Suppressor macrophage treated with lipopolysaccharide for 1 hour (primary cell): ENCODE data around the gene NUDT3.
"Not testable (repeated sequence)": the region's sequence is repeated elsewhere in the genome, so short reads cannot be mapped to it uniquely, and the experiment has no call there.

Source experiments
- DNase-seq, 3 donors: peaks; one replicate each; pipeline ENCODE4 v3.0.0-alpha.2; 2020 to 2022

The NUDT3 gene

DNA sequence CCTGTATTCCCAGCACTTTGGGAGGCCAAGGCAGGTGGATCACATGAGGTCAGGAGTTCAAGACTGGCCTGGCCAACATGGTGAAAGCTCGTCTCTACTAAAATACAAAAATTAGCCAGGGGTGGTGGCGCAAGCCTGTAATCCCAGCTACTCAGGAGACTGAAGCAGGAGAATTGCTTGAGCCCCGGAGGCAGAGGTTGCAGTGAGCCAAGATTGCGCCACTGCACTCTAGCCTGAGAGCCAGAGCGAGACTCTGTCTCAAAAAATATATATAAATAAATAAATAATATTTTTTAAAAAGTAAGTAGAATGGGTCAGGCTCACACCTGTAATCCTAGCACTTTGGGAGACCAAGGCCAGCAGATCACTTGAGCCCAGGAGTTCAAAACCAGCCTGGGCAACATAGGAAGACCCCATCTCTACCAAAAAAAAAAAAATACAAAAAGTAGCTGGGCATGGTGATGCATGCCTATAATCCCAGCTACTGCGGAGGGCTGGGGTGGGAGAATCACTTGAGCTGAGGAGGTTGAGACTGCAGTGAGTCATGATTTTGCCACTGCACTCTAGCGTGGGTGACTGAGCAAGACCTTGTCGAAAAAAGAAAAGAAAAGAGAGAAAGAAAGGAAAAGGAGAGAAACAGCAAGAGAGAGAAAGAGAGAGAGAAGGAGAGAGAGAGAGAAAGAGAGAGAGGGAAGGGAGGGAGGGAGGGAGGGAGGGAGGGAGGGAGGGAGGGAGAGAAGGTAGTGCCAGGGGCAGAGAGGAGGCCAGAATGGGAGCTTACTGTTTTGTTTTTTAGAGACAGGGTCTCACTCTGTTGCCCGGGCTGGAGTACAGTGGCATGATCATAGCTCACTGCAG lies 26.5 kb downstream of the NUDT3 start:
- peak; percentile 76 to 82 (median 77) for DNase-seq

DNA sequence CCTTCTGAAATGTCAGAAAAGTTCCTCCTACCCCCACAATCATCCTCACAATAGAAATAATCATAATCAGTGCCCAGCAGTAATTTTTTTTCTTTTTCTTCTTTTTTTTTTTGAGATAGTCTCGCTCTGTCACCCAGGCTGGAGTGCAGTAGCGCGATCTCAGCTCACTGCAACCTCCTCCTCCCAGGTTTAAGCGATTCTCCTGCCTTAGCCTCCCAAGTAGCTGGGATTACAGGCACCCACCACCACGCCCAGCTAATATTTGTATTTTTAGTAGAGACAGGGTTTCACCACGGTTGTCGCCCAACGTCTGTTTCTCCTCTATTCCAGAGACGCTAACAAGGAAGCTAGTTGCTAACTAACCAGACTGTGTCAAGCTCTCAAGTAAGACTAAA lies 28.8 kb downstream of the NUDT3 start:
- not testable (repeated sequence) for DNase-seq

DNA sequence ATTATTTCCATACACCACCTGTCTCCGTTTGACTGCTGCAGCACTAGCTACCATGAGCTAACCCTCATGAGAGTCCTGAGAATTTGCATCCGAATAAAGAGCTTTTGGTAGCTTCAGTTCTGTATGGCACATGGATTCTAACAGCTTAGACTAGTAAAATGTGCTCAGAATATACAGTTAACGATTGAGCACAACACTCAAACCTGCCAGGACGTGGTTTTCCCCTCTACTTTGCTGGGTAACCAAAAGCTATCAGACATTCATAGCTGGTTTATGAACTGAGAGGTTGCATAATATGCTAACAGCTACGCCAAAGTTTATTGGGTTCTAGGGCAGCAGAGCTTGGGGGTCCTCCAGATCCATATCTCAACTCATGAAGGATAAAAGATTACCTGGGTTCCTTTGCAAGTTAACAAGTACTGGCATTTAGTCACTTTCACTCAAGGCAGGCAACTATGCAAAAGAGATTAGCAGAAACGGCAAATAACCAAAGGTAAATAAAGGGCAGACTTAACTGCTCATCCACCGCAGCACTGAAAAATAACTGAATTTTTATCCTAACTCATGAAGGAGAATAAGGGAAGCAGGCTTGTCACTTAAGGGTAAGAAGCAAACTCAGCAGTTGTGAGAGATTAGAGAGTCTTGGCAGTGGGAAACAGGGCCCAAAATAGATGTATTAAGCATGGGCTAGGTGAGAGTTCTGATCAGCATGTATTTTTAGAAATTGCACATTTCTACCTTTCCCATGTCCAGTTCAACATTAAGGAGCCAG lies 29.4 kb downstream of the NUDT3 start:
- DNase-seq: no peak

DNA sequence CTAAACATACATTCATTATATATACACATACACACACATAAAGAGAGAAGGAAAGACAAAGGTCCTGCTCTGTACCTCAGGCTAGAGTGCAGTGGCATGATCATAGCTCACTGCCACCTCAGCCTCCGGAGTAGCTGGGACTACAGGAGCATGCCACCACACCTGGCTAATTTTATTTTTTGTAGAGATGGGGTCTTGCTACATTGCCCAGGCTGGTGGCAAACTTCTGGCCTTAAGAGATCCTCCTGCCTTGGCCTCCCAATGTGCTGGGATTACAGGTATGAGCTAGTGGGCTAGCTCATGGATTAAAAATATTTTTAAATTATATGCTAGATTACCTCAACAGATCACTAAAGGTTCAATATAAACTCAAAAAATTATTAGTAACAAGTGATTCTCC lies 30.3 kb downstream of the NUDT3 start:
- DNase-seq: no peak

DNA sequence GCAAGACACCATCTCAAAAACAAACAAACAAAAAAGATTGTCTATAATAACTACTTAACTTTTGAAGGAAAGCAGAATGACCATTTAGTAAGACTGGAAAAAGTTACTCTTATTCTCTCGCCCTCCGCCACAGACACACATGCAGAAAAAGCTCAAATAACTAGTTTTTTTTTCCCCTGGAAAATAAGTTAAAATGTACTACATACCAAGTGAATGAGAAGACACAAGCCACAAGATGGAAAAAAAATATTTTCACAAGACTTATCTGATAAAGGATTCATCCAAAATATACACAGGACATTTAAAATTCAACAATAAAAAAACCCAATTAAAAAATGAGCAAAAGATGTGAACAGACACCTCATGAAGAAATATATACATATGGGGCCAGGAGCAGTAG lies 31.9 kb downstream of the NUDT3 start:
- no peak for DNase-seq

DNA sequence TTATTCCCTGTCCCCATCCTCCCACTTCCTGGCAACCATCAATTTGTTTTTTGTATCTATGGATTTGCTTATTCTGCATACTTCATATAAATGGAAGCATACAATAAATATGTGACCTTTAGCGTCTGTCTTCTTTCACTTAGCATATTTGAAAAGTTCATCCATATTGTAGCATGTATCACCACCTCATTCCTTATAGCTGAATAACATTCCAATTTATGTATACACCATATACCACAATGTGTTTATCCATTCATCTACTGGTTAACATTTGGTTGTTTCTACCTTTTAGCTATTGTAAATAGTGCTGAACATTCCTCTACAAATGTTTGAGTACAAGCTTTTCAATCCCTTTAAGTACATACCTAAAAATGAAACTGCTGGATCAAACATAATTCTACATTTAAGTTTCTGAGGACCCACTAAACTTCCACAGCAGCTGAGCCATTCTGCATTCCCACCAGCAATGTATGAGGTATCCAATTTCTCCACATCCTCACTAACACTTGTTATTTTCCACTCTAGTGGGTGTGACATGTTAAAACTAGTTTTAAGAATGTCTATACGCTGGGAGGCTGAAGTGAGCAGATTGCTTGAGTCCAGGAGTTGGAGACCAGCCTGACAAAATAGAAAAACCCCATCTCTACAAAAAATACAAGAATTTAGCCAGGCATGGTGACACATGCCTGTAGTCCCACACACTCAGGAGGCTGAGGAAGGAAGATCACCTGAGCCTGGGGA lies 32.9 kb downstream of the NUDT3 start:
- DNase-seq: no peak

DNA sequence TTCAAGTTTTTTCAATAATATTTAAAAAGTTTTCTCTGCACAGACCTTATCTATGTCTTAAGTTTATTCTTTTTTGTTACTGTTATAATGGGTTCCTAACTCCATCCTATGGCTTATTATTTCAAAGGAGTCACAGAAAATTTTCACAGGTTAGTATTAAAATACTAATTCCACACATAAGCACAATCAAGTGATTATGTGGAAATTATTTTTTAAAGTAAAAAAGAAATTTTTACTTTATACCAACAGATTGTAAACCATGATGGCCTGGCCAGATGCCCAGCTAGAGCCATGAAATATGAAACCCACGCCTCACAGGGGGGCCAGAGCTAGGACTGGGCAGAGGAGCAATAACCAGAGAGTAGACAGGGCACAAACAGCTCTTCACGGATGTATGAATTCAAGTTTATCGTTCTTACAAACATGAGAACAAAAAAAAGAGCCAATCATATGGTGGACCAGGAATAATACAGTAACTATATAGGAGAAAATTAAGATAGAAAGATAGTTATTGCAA lies 34.0 kb downstream of the NUDT3 start:
- DNase-seq: no peak

DNA sequence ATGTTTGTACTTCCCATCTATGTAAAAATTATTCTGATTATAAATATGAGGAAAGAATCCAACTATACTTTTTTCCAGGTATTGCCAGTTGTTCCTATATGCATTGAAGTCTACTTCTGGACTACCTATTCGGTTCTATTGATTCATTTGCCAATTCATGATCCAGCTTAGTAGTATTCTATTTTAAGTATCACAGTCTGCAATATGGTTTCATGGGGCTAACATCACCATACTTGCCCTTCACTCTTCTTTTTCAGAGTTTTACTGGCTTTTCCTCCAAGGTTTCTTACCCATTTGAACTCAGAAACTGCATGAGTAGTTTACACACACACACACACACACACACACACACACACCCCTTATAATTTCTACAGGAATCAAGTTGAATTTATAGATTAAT lies 34.5 kb downstream of the NUDT3 start:
- no peak for DNase-seq

DNA sequence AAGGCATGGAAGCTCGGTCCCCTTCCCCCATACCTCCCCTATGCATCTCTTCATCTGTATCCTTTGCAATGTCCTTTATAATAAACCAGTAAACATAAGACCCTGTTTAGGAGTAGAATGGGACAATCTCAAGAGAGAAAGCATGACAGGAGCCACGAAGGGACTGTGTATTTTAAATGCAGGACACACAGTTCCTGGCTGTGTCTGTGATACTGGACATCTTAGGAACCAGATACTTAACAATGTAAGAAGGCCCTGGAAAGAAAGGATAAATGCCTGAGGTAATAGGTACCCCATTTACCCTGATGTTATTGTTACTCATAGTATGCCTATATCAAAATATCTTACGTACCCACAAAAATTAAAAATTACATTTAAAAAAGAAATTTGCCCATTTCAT lies 36.6 kb downstream of the NUDT3 start:
- DNase-seq: no peak

DNA sequence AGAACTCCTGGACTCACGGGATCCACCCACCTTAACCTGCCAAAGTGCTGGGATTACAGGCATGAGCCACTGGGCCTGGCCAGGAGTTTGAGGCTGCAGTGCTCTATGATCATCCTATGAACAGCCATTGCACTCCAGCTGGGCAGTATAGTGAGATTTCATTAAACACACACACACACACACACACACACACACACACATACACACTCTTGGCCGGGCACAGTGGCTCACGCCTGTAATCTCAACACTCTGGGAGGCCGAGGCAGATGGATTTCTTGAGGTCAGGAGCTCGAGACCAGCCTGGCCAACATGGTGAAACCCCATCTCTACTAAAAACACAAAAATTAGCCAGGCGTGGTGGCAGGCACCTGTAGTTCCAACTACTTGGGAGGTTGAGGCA lies 38.2 kb downstream of the NUDT3 start:
- DNase-seq: not testable (repeated sequence)

DNA sequence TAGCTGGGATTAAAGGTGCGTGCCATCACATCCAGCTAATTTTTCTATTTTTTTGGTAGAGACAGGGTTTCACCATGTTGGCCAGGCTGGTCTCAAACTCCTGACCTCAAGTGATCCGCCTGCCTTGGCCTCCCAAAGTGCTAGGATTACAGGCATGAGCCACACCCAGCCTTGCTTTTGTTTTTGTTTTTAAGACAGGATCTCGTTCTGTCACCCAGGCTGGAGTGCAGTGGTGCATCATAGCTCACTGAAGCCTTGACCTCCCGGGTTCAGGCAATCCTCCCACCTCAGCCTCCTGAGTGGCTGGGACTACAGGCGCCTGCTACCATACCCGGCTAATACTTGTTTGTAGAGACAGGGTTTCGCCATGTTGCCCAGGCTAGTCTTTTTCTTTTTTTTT lies 38.9 kb downstream of the NUDT3 start:
- not testable (repeated sequence) for DNase-seq

DNA sequence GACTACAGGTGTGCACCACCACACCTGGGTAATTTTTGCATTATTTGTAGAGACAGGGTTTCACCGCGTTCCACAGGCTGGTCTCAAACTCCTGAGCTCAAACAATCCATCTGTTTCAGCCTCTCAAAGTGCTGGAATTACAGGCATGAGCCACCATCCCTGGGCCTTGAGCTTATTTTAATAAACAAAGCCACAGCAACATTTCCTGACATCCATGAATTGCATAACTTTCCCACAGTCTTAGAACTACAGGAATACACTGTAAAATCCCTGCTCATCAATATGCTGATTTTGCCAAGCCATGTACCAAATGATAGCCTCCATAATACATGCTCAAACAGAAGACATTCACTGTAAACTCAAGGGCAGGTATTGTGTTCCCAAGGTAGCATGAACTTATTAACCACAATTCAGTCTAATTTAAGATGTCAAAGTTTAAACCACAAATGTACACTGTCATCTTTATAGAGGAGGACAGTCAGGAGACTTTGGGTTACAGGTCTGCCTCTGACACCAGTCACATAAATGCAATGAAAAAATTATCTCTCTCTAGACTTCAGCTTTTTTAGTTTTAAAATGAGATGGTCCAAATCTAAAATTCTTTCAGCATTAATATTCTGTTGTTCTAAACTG lies 40.0 kb downstream of the NUDT3 start:
- DNase-seq: no peak

DNA sequence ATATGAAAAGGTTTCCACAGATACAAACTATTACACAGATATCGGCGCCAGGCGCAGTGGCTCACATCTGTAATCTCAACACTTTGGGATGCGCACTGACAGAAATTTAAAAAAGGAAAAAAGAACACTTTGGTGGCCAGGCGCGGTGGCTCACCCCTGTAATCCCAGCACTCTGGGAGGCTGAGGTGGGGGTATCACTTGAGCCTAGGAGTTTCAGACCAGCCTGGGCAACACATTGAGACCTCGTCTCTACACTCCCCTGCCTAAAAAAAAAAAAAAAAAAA lies 41.6 kb downstream of the NUDT3 start:
- DNase-seq: no peak

DNA sequence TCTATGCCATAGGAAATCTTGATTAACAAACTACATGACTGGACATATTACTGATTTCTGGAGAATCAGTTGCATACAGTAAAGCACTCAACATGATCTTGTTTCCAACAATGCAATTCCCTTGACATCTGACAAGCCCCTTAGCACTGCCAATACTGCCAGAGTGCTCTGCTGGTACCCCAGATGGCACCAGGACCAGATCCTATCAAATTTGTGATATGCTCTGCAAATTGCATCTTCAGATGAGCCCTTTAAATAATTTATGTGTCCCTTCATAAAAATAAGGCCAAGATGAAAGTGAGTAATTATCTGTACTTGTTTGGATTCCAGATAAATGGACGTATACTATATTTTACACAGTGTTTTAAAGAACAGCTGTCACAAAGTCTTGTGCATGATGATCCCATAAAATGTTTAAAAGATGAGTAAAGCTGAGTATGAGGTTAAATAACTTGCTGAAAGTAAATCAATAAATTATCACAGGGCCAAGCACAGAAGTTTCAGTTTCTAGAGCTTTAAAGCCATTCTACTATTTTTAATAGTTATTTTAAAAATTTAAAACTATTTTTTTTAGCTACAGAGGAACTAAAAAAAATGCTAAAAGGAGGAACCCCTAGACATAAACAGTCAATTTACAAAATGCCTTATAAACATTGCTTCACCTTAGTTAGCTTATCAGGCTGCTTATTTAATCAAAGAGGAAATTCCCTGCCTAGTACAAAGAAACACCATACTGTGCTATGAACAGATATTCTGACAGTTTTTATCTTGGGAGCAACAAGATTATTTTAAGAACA lies 42.1 kb downstream of the NUDT3 start:
- DNase-seq: peak in 2 of 3 donors; percentile 57 to 61

DNA sequence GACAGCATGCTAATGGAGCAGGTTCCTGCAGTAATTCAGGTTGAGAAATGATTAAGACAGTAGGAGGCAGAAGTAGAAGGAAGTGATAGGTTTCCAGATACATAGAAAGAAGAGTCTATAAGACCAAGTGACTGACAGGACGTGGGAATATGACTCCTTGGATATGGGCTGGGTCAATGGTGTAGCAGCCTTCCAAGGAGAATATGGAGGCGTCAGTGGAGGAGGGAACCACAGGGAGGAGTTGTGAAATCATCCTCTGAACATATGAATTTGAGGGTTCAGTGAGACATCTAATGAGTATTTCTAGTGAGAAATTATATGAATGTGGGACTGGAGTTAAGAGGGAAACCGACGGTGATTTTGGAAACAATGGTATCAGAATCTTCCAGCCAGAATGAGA lies 43.3 kb downstream of the NUDT3 start:
- DNase-seq: peak; percentile 40 to 52 (median 44)

DNA sequence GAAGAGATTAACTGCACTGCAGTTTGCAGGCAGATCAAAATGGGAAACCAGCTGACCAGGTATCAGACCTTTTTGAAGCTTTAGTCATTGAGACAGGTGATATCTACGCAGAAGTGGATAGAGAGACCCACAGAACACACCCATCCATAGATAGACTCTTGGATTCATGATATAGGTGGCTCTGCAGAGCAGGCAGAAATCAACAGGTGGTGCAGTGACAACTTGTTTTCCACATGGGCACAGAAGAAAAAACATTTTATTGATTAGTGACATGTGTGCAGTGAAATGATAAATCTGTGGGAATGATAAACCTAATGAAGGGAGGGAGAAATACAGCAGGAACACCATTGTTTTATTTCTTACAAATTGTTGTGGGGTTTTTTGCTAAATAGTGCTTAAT lies 45.2 kb downstream of the NUDT3 start:
- no peak for DNase-seq

DNA sequence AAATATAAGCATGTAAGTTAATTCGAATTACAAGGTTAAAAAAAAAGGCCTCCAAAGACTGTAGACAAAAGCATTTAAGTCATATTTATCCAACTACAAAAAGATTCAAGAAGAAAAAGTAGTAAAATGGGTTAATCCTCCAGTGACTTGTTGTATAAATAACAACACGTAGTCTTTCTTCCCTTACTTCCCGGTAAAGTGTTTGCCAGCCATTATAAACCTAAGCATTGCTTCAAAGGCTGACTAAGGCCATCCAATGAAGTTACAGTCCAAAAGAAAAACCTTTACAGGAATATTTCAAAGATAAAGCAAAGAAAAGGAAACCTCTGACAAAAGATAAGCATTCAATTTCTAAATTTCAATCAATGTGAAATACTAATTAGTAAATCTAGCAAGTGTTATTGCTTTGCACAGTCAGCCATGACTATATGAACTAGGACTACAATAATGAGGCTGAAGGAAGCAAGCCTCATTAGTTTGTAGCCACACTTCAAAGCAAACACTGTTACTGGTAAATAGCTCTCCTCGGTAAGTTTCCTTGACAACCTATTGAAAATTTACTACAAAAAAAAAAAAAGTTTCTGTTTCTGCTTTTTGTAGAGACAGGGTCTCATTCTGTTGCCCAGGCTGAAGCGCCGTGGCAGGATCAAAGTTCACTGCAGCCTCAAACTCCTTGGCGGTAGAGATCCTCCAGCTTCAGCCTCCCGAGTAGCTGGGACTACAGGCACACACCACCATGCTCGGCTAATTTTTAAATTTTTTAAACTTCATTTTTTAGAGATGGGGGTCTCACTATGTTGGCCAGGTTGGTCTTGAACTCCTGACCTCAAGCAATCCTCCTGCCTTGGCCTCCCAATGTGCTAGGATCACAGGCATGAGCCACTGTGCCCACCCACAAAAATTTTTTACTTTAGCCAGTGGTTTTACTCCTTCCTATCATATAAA lies 46.0 kb downstream of the NUDT3 start:
- no peak for DNase-seq

DNA sequence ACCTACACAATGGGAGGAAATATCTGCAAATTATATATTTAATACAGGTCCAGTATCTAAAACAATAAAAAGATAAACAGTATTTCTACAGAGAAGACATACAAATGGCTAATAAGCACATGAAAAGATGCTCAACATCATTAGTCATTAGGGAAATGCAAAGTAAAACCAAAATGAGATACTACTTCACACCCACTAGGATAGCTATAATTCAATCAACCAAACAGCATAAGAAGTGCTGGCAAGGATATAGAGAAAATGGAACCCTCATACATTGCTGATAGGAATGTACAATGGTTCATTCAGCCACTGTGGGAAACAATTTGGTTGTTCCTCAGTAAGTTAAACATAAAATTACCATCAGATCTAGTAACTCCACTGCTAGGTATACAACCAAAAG lies 48.7 kb downstream of the NUDT3 start:
- peak in 2 of 3 donors; percentile 45 to 76 for DNase-seq

DNA sequence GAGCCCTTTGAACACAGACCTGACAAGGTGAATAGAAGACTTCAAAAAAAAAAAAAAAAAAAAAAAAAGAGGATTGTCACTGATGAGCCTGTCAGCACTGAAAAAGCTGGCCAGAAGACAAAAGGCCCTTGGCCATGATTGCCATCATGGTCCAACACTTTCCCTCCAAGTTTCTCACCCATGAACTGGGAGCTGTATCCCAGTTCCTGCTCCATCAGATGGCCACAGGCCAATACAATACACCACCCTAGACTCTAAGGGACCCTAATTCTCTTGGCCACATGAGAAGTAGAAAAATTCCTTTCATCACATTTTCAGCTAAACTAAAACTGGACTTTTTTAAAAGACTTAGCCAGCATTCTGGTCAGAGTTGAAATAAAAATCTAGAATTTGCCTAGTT lies 50.2 kb downstream of the NUDT3 start:
- DNase-seq: no peak

DNA sequence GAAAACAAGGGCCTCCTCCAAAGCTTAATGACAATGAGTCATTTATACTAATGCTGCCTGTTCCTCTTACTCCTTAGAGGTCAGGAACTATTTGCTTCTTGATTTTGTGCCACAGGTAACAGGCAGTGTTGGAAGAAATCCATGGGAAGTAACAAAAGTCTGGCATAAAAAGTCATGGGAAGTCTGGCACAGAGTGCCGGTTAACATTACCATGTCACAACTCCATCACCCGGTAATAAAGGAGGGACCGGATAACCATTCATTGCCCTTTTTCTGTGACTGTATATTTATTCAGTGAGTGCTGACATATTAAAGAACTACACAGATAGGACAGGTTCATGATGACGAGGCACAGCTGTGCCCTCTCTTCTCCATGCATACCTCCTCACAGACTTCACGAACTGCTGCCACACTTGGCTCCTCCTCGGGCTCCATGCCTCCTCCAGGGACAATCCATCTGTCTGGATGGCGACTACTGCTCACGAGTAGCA lies 50.9 kb downstream of the NUDT3 start:
- peak; percentile 34 to 60 (median 49) for DNase-seq
